GM12874 (cell line): ENCODE data around the gene BORCS5.

Experiments used
- CTCF ChIP-seq: IDR thresholded peaks from 2 replicates; pipeline ENCODE4 v1.5.1; 2011; ENCODE audit warnings: low read depth, mild to moderate bottlenecking, control low read depth, low read length, moderate library complexity; ENCODE audit not compliant: insufficient read depth

Gene BORCS5

DNA sequence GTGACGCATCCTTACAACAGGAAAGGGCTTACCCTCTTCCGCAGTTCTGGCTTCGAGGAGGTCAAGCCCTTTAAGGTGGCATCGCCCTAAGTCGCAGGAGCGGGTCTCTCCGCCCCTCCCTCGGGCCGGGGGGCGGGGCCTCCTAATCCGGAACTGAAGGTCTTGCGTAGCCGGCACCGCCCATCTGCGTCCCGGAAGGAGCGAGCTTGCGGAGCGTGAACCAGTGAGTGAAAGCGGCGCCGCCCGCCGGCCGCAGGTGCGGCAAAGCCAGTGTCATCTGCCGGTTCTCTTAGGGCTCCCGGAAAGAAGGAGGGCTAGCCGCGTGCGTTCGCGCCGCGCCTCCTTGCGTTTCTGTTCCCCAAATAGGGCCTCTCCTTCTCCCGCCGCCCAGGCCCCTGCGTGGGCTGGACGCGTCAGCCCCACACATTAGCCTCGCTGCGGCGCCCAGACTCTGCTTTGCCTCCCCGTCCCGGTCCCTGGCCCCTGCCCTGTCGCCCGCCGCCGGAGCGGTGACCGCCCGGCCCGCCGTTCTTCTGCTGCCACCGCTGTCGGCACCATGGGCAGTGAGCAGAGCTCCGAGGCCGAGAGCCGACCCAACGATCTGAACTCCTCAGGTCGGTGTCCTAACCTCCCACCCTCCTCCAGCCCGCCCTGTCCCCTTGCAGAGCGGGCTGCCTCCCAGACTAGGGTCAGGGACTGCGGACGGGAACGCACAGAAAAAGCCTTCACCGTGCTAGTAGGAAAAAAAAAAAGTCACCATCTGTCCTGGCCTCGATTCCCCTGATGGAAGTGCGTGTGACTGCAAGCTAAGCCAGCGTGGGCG, at the start of gene BORCS5:
Gene BORCS5 (plus strand): TSS at position 183 of the 823 bp plus-strand sequence. CDS start 374 bp downstream, at position 557.
- TF ChIP-seq CTCF: peak; percentile 34

GRCh38 chr12:12315838-12316237, 41.0 kb upstream of the BORCS5 start:
- no peak for TF ChIP-seq CTCF

- no peak for TF ChIP-seq CTCF
Measured at GRCh38 chr12:12319451-12320183, 37.3 kb upstream of the BORCS5 start.

GRCh38 chr12:12323118-12323517, 33.8 kb upstream of the BORCS5 start:
- no peak for TF ChIP-seq CTCF

- no peak for TF ChIP-seq CTCF
Measured at GRCh38 chr12:12323591-12323990, 33.3 kb upstream of the BORCS5 start.

- no peak for TF ChIP-seq CTCF
Measured at GRCh38 chr12:12326262-12326661, 30.6 kb upstream of the BORCS5 start.

DNA sequence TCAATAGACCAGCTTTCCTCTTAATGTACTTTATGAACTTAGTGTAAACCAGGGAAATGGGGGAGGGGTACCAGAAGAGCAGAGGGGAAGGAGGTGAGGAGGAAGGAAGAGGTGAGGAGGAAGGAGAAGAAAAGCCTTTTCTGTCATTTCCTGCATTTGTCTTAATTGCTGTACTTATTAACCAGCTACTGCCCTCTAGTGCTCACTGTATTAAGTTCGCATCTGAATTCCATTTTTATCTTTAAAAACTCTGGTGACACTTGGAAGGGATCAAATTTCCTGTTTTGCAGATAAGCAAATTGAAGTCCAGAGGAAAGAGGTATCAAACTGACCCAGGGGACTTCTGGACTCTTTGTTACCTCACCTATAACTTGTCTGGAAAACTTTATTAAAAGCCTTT, 29.1 kb upstream of the BORCS5 start:
- TF ChIP-seq CTCF: peak; percentile 56
